Central memory CD8-positive, alpha-beta T cell (primary cell): ENCODE results near the gene ARHGAP26.
A peak's percentile ranks its signal among the peaks of the same experiment; 100 is the strongest.

Source experiments
- ATAC-seq: fragments of 150-1000 bp; cut with Tn5 transposase; replicated peaks from 2 replicates; pipeline ENCODE4 v1.10.0; 2022; ENCODE audit warnings: mild to moderate bottlenecking, moderate FRiP score, moderate number of reproducible peaks; ENCODE audit not compliant: poor library complexity, severe bottlenecking; ENCODE audit errors: extremely low read depth
- DNase-seq, 2 donors: peaks; one replicate each; pipeline ENCODE4 v3.0.0; 2021; ENCODE audit warnings: low spot score in 2 of 2
- H3K27ac Mint-ChIP-seq: one replicate; pipeline ENCODE4 v1.8.0; 2022; ENCODE audit warnings: low read depth, mild to moderate bottlenecking, moderate library complexity, mixed read lengths
- H3K27me3 Mint-ChIP-seq: one replicate; pipeline ENCODE4 v1.8.0; 2022; ENCODE audit warnings: mixed read lengths
- H3K36me3 Mint-ChIP-seq: one replicate; pipeline ENCODE4 v1.8.0; 2022; ENCODE audit warnings: mild to moderate bottlenecking, moderate library complexity, mixed read lengths; ENCODE audit not compliant: insufficient read depth
- H3K4me1 Mint-ChIP-seq: one replicate; pipeline ENCODE4 v1.8.0; 2022; ENCODE audit warnings: mixed read lengths
- H3K4me3 Mint-ChIP-seq: one replicate; pipeline ENCODE4 v1.8.0; 2022; ENCODE audit warnings: mild to moderate bottlenecking, moderate library complexity, mixed read lengths
- H3K9me3 Mint-ChIP-seq: one replicate; pipeline ENCODE4 v1.8.0; 2022; ENCODE audit warnings: mixed read lengths

ARHGAP26 gene

GRCh38 chr5:143064676-143065075 is 294.5 kb downstream of the ARHGAP26 start:
- DNase-seq: no peak
- Mint-ChIP-seq H3K9me3 (no peaks in the 10 kb centered on the region), H3K36me3 (peaks cover 40% of the 10 kb centered on the region), H3K4me1 (peaks cover 11% of the 10 kb centered on the region), H3K4me3 (no peak overlapping the region), H3K27me3 (no peaks in the 10 kb centered on the region), H3K27ac (no peak overlapping the region)
- ATAC-seq: no peak

DNA sequence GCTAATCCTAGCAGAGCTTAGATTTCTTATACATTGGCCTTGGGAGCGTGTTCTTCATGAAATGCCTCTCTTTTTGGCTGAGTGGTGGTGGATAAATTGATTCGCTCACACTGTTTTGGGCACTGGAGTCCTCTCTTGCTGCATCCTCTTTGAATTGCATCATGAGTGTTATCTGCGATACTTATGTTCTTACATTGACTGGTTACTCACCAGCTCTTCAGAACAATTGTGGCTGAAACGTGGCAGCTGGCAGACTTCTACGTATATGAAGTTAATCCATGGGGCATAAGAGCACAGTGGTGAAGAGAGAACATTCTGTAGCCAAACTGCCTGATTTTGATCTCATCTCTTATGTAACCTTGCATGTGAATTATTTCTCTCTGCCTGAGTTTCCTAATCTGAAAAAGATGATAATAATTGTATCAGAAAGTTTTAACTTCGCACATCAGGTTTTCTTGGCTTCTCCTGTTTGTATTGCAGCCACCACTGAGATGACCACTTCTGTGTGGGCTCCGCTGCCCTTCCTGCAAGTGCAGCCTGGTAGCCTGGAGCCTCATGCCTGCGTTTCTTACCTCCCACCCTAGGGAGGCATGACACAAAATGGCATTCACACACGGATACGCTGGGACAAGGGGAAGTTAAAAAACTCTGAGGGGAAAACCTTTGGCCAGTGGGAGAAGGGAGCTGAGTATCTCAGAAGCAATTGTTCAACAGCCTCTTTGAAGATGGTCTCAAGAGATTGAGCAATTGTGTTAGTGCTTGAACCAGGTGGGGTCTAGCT is 295.2 kb downstream of the ARHGAP26 start:
- Mint-ChIP-seq H3K4me1 (peaks cover 11% of the 10 kb centered on the region), H3K9me3 (no peaks in the 10 kb centered on the region), H3K36me3 (peaks cover 42% of the 10 kb centered on the region), H3K27ac (no peak overlapping the region), H3K27me3 (no peaks in the 10 kb centered on the region), H3K4me3 (no peak overlapping the region)
- DNase-seq: no peak
- ATAC-seq: no peak

DNA sequence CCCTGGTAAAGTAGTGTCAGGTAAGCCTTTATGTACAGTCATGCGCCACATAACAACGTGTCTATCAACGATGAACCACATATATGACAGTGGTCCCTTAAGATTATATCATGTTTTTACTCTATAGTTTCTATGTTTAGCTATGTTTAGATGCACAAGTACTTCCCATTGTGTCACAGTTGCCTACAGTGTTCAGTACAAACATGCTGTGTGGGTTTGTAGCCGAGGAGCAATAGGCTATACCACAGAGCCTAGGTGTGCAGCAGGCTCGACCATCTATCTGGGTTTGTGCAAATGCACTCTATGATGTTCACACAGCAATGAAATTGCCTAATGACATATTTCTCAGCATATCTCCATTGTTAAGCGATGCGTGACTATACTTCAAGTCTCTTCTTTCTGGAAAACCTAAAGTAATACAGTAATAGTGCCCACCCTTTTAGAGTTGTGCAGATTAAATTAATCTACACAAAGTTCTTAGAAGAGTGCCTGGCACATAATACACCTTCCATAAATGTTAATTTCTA is 295.9 kb downstream of the ARHGAP26 start:
- Mint-ChIP-seq H3K4me1 (peaks cover 11% of the 10 kb centered on the region), H3K36me3 (peaks cover 42% of the 10 kb centered on the region), H3K9me3 (no peaks in the 10 kb centered on the region), H3K27ac (no peak overlapping the region), H3K4me3 (no peak overlapping the region), H3K27me3 (no peaks in the 10 kb centered on the region)
- no peak for ATAC-seq
- DNase-seq: no peak

- Mint-ChIP-seq H3K27ac (peak overlapping the region; percentile 22), H3K36me3 (peaks cover 41% of the 10 kb centered on the region), H3K9me3 (no peaks in the 10 kb centered on the region), H3K4me3 (no peak overlapping the region), H3K27me3 (no peaks in the 10 kb centered on the region), H3K4me1 (peaks cover 11% of the 10 kb centered on the region)
- ATAC-seq: no peak
- no peak for DNase-seq
These were observed 296.5 kb downstream of the ARHGAP26 start for GRCh38 chr5:143066556-143067281.

- Mint-ChIP-seq H3K9me3 (no peaks in the 10 kb centered on the region), H3K4me1 (peaks cover 11% of the 10 kb centered on the region), H3K27ac (no peak overlapping the region), H3K27me3 (no peaks in the 10 kb centered on the region), H3K36me3 (peaks cover 38% of the 10 kb centered on the region), H3K4me3 (no peak overlapping the region)
- ATAC-seq (no peak), DNase-seq (no peak)
These were observed 298.5 kb downstream of the ARHGAP26 start for GRCh38 chr5:143068712-143069111.

DNA sequence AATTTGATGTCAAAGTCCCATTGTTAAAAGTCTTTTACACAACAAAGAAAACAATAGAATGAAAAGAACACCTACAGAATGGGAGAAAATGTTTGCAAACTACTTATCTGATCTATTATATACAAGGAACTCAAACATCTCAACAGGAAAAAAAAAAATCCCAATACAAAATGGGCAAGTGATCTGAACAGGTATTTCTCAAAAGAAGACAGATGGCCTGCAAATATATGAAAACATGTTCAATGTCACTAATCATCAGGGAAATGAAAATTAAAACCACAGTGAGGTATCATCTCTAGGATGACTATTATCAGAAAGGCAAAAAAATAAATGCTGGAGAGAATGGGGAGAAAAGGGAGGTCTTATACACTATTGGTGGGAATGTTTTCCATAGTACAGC is 301.8 kb downstream of the ARHGAP26 start:
- H3K9me3 Mint-ChIP-seq: no peaks in the 10 kb centered on the region
- peaks cover 22% of the 10 kb centered on the region for H3K36me3 Mint-ChIP-seq
- no peak overlapping the region for H3K4me3 Mint-ChIP-seq
- peaks cover 8% of the 10 kb centered on the region for H3K4me1 Mint-ChIP-seq
- H3K27me3 Mint-ChIP-seq: no peaks in the 10 kb centered on the region
- H3K27ac Mint-ChIP-seq: peak overlapping the region; percentile 30
- ATAC-seq (no peak), DNase-seq (no peak)

- H3K9me3 Mint-ChIP-seq: no peaks in the 10 kb centered on the region
- peak overlapping the region; percentile 30 for H3K27ac Mint-ChIP-seq
- peaks cover 22% of the 10 kb centered on the region for H3K36me3 Mint-ChIP-seq
- no peak overlapping the region for H3K4me3 Mint-ChIP-seq
- no peak for DNase-seq
- peaks cover 7% of the 10 kb centered on the region for H3K4me1 Mint-ChIP-seq
- ATAC-seq: no peak
- H3K27me3 Mint-ChIP-seq: no peaks in the 10 kb centered on the region
These were observed 302.6 kb downstream of the ARHGAP26 start for GRCh38 chr5:143072734-143073133.

DNA sequence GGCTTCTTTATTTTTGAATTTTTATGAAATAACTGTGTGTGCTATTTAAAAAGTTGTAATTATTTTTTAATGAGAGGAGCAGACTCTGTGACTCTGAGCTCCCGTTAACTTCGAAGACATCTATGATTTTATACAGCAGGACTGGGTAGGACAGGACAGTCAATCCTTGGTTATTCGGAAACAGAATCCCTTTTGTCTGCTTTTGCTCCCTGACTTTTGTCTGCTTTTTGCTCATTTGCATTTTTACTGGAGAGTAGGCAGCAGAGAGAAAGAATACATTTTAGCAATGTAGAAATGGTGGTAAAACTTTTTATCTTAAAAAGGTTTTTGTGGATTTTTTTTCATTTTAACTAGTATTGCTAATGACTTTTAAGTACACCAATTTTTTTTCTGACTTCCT is 303.6 kb downstream of the ARHGAP26 start:
- Mint-ChIP-seq H3K27ac (no peak overlapping the region), H3K4me3 (no peak overlapping the region), H3K27me3 (no peaks in the 10 kb centered on the region)

DNA sequence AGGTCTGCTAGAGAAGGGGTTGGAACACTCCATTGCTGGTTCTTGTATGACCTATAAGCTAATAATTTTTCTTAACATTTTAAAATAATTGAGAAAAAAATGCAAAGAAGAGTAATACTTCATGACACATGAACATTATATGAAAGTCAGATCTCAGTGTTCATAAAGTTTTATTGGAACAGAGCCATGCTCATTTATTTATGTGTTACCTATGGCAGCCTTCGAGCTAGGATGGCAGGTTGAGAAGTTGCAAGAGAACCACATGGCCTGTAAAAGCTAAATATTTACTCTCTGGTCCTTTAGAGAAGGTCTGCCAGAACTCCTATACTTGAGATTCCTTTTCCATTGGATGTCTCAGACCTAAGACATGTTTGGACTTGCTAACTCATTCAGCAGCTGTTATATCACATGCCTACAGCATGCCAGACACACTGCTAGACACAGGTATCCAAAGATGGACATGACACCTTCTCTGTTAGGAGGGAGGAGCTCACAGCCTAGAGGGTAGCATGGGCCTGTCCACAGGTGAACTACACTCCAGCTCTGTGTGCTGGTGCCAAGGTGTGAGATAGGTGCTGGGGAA is 304.3 kb downstream of the ARHGAP26 start:
- ATAC-seq: no peak
- Mint-ChIP-seq H3K4me3 (no peak overlapping the region), H3K27me3 (no peaks in the 10 kb centered on the region), H3K9me3 (no peaks in the 10 kb centered on the region), H3K27ac (no peak overlapping the region), H3K4me1 (peaks cover 10% of the 10 kb centered on the region), H3K36me3 (peaks cover 19% of the 10 kb centered on the region)
- no peak for DNase-seq

More for the DNA sequence above, 303.6 kb downstream of the ARHGAP26 start:
- DNase-seq: no peak
- ATAC-seq: no peak
- peaks cover 17% of the 10 kb centered on the region for H3K36me3 Mint-ChIP-seq
- H3K4me1 Mint-ChIP-seq: peaks cover 10% of the 10 kb centered on the region
- H3K9me3 Mint-ChIP-seq: no peaks in the 10 kb centered on the region

DNA sequence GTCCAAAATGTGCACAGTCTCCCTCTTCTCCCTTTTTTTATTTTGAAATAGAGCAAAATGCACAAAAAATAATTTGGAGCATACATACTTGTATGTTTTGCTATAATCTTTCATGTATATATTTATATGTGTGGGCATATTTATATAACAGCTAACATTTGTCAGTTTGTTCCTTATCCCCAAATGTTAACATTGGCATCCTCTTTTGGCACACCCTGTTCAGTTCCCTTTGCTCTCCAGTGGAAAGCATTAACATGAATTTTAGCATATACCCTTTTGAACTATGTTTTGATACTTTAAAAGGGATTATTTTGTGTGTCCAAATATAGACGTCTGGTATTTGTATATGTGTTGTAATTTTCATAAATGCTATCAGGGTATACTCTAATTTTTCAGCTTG is 306.2 kb downstream of the ARHGAP26 start:
- no peak overlapping the region for H3K27ac Mint-ChIP-seq
- H3K4me3 Mint-ChIP-seq: no peak overlapping the region
- H3K36me3 Mint-ChIP-seq: peaks cover 16% of the 10 kb centered on the region
- DNase-seq: no peak
- no peaks in the 10 kb centered on the region for H3K27me3 Mint-ChIP-seq
- no peaks in the 10 kb centered on the region for H3K9me3 Mint-ChIP-seq
- no peak for ATAC-seq
- H3K4me1 Mint-ChIP-seq: peaks cover 24% of the 10 kb centered on the region

DNA sequence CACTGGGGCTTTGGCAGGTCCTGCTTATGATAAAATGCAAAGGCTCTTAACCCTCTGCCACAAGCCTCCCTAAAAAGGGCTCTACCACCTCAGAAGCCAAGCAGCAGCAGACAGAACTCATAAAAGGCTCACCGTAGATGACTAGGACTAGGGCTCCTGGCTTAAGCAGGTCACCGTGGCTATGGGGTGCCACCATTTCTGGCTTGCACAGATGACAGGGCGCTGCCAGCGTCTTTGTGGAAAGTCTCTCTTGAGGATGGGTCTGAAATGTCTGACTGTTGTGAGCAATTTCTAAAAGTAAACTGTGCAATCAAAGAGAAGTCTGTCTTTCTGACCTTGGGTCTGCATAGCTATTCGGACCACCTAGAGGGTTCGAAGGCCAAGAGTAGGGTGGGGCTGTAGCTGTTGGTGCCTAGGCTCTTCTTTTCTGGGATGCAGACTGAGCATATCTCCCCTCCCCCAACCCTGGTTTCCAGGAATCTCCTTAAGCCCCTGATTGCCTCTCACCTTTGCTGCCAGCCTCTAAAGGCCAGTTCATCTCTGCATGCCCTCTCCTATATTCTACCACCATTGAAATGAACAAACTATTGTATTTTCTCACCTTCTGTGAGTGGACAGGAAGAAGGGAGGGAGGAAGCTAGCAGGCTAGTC is 307.4 kb downstream of the ARHGAP26 start:
- ATAC-seq (no peak), DNase-seq (no peak)
- no peaks in the 10 kb centered on the region for H3K27me3 Mint-ChIP-seq
- H3K4me3 Mint-ChIP-seq: no peak overlapping the region
- peaks cover 25% of the 10 kb centered on the region for H3K4me1 Mint-ChIP-seq
- H3K27ac Mint-ChIP-seq: no peak overlapping the region
- no peaks in the 10 kb centered on the region for H3K9me3 Mint-ChIP-seq
- peaks cover 13% of the 10 kb centered on the region for H3K36me3 Mint-ChIP-seq

GRCh38 chr5:143078313-143078712 is 308.1 kb downstream of the ARHGAP26 start:
- no peak overlapping the region for H3K27ac Mint-ChIP-seq
- H3K4me3 Mint-ChIP-seq: no peak overlapping the region
- no peaks in the 10 kb centered on the region for H3K27me3 Mint-ChIP-seq
- H3K4me1 Mint-ChIP-seq: peaks cover 25% of the 10 kb centered on the region
- ATAC-seq (no peak), DNase-seq (no peak)
- peaks cover 13% of the 10 kb centered on the region for H3K36me3 Mint-ChIP-seq
- H3K9me3 Mint-ChIP-seq: no peaks in the 10 kb centered on the region
